Kidney epithelial cell (primary cell): Measurements from ENCODE around the gene LIPH. TPM values are rescaled to one million over a fixed set of nuclear protein-coding genes. Genes with fewer than 3 reads are reported as not detected.
A peak's percentile ranks its signal among the peaks of the same experiment; 100 is the strongest.
"Not testable (repeated sequence)": the region's sequence is repeated elsewhere in the genome, so short reads cannot be mapped to it uniquely, and the experiment has no call there.

ENCODE experiments used
- DNase-seq: peaks from one replicate; pipeline ENCODE4 v3.0.0-alpha.2; 2010; ENCODE audit warnings: low read depth
- H3K27me3 ChIP-seq: 2 replicates; pipeline ENCODE4 v1.6.0; 2011; ENCODE audit warnings: low read length; ENCODE audit not compliant: control insufficient read depth, insufficient read depth
- H3K36me3 ChIP-seq: 2 replicates; pipeline ENCODE4 v1.5.1; 2011; ENCODE audit warnings: low read length; ENCODE audit not compliant: control insufficient read depth, insufficient read depth
- H3K4me3 ChIP-seq: 2 replicates; pipeline ENCODE4 v1.5.1; 2011; ENCODE audit warnings: low read depth, mild to moderate bottlenecking, control low read depth, low read length
- CTCF ChIP-seq: IDR thresholded peaks from 2 replicates; pipeline ENCODE4 v1.5.1; 2011; ENCODE audit warnings: mild to moderate bottlenecking, moderate library complexity, low read length, control low read depth, inconsistent platforms; ENCODE audit not compliant: insufficient read depth, poor library complexity, severe bottlenecking
- total RNA-seq: library from RNA; depleted of rRNA; stranded (reverse); fragments of >200 nt; gene quantifications from 2 replicates; pipeline ENCODE4 v1.2.3, GENCODE V29; 2015

LIPH gene
- total RNA-seq, 1 donor from 2014 or later: 4.3 TPM

DNA sequence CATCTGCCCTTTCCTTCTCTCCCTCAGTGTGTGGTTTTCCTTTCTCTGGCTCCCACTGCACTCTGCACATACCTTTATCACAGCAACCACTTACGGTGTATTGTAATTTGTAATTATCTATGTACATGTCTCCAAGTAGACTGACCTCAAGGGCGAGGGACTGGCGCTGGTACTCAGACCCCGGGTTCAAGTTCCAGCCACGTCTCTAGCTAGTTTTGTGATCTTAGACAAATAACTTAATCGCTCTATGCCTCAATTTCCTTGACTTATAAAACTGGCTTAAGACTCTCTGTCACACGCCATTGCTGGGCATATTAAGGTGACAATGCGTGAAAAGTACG, 33.1 kb upstream of the LIPH start:
- peak overlapping the region; percentile 85 for H3K4me3 ChIP-seq
- H3K36me3 ChIP-seq: peaks cover 1% of the 10 kb centered on the region
- H3K27me3 ChIP-seq: no peaks in the 10 kb centered on the region
- DNase-seq: no peak
- no peak for TF ChIP-seq CTCF

DNA sequence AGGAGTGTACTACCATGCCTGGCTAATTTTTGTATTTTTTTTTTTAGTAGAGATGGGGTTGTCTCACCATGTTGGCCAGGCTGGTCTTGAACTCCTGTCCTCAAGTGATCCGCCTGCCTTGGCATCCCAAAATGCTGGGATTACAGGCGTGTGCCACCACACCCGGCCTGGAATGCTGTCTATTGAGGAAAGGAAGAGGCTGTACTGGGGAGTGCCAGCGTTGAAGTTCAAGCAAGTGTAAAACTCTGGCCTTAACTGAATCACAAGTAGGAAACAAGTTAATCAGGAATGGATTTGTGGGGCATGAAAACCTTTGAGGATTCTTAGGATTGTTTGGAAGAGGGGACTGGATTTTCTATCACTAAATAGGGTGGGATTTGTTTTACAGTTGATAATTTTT, 32.3 kb upstream of the LIPH start:
- Histone ChIP-seq H3K27me3 (no peaks in the 10 kb centered on the region), H3K36me3 (peaks cover 1% of the 10 kb centered on the region), H3K4me3 (no peak overlapping the region)
- DNase-seq: no peak
- no peak for TF ChIP-seq CTCF

GRCh38 chr3:185583925-185584324, 31.5 kb upstream of the LIPH start:
- H3K27me3 ChIP-seq: no peaks in the 10 kb centered on the region
- no peak for DNase-seq
- TF ChIP-seq CTCF: no peak
- H3K4me3 ChIP-seq: no peak overlapping the region
- peaks cover 1% of the 10 kb centered on the region for H3K36me3 ChIP-seq

DNA sequence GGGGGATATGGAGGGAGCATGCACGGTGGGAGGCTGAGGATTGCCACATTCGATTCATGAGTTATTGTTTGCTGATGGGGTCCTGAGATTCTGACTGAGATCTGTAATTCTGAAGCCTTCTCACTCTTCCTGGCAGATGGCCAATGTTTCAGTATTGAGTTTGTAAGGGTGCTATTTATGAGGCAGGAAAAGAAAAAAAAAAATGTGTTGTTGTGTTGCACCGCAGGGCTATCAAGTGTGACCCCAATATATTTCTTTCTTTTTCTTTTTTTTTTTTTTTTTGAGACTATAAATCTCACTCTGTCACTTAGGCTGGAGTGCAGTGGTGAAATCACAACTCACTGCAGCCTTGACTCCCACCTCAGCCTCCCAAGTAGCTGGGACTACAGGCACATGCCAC, 30.5 kb upstream of the LIPH start:
- no peak for TF ChIP-seq CTCF

DNA sequence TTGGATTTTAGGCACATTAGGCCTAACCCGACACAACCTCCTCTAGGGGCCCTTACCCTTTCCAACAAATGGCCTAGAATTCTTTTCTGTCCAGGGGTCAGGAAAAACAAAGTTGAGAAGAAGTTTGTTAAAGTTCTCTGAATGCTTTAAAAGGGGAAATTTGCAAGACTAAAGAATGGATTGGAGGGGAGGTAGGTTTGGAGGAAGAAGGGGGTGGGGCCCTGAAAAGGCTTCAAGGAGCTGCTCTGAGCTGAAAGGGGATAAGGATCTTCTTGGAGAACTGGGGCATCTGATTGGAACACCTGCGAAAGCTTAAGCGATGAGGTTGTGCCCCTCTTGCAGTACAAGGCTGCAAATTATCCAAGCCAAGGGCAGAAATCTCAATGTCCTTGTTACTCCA, 29.8 kb upstream of the LIPH start:
- no peak for DNase-seq
- no peaks in the 10 kb centered on the region for H3K27me3 ChIP-seq
- no peak for TF ChIP-seq CTCF
- no peaks in the 10 kb centered on the region for H3K36me3 ChIP-seq
- H3K4me3 ChIP-seq: no peak overlapping the region

More for the DNA sequence above, 30.5 kb upstream of the LIPH start:
- no peak overlapping the region for H3K4me3 ChIP-seq
- no peaks in the 10 kb centered on the region for H3K36me3 ChIP-seq
- H3K27me3 ChIP-seq: no peaks in the 10 kb centered on the region
- DNase-seq: no peak

- H3K4me3 ChIP-seq, H3K27me3 ChIP-seq, DNase-seq, H3K36me3 ChIP-seq: not testable (repeated sequence)
- TF ChIP-seq CTCF: peak; percentile 48
Observed at GRCh38 chr3:185575108-185575869, 22.9 kb upstream of the LIPH start.
